DMS153 (cell line): ENCODE measurements around the gene NEURL1.
"Not testable (repeated sequence)": the region's sequence is repeated elsewhere in the genome, so short reads cannot be mapped to it uniquely, and the experiment has no call there.

Experiments
- DNase-seq: peaks from one replicate; lab custom pipeline; 2025; lab: John Stamatoyannopoulos, UW

Gene NEURL1

DNA sequence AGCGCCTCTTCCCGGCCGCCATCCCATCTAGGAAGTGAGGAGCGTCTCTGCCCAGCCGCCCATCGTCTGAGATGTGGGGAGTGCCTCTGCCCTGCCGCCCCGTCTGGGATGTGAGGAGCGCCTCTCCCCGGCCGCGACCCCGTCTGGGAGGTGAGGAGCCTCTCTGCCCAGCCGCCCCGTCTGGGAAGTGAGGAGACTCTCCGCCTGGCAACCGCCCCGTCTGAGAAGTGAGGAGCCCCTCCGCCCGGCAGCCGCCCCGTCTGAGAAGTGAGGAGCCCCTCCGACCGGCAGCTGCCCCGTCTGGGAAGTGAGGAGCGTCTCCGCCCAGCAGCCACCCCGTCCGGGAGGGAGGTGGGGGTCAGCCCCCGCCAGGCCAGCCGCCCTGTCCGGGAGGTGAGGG, 113.5 kb downstream of the NEURL1 start:
- not testable (repeated sequence) for DNase-seq

DNA sequence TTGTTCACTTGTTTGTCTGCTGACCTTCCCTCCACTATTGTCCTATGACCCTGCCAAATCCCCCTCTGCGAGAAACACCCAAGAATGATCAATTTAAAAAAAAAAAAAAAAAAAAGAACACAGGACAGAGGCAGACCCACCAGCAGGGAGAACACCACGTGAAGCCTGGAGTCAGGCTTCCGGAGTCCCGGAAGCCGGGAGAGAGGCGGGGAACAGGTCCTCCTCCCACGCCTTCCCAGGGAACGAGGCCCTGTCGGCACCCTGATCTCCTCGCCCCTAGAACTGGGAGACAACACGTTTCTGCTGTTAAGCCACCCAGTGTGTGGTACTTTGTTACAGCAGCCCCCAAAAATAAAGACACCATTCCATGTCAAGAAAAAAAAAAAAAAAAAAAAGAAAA, 114.6 kb downstream of the NEURL1 start:
- not testable (repeated sequence) for DNase-seq

DNA sequence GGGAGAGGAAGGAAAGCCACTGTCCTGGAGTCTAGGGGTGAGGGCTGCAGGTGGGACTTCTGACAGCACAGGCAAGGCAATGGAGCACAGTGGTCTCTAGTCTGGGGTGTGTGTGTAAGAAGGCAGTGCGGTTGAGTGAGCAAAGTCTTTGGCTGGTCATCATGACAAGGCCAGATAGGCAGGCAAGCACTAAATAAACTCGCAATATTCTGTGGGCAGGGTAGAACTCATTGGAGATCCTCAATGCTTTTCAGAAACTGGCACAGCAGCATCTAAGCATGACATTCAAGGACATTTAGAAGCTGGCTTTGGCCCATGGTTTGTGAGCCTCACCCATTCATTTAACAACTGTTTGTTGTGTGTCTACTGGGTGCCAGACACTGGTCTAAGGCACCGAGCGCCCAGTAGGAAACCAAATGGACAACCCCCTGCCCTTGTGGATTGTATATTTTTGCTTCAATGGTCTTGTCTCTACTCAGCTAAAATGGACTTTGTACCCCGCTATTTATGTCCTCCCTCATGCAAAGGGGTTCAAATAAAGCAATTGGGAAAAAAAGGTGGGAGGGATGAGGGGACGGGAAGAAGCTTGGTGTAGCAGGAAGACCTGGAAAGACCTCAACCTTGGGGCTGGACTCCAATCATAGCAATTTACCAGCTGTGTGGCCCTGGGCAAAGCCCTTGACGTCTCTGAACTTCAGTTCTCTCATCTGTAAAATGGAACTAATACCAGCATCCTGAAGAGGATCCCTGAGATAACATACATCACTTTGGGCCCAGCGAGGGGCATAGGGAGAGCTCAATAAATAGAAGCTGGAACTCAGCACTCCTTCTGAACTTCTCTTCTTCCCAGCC, 116.0 kb downstream of the NEURL1 start:
- no peak for DNase-seq

DNA sequence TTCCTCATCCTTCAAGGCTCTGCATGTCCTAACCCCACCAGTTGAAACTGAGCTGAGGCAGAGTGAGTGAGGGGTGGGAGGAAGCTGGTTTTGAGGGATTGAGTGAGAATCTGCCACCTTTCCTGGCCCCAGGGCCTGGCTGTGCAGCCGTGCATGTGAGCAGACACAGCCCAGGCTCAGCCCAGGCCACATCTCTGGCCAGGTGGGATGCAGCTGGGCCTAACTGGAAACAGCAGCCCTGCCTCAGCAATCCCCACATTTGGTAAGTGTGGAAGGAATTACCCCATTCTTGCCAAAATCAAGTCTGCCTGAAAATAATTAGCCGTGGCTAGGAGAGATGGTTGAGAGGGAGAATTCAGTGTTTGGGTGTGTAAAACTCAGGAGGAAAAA, 116.6 kb downstream of the NEURL1 start:
- DNase-seq = no peak

DNA sequence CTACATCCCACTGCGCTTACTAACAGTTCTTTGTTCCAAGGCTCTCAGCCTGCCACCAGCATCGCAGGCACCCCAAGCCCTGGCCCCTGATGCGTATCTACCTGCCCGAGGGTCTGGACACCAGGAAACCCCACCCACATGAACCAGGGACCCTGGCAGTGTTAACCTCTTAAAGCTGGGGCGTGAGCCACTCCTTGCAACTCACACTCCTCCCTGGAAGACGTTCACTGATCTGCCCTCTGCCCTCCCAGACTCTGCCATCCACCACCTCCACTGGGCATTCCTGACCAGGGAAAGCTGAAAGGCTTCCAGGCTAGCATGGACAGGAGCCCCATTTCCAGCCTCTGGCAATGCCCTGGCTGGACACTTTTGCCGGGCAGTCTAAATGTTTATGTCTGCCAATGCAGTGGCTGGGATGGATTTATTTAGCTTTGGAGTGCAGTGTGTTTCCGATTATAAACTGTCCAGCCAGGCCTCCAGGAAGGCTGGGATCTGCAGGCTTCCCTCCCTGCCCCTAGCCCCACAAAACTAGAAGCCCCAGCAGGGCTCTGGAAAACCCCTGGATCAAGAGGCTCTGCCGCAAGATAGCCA, 117.5 kb downstream of the NEURL1 start:
- DNase-seq = no peak

DNA sequence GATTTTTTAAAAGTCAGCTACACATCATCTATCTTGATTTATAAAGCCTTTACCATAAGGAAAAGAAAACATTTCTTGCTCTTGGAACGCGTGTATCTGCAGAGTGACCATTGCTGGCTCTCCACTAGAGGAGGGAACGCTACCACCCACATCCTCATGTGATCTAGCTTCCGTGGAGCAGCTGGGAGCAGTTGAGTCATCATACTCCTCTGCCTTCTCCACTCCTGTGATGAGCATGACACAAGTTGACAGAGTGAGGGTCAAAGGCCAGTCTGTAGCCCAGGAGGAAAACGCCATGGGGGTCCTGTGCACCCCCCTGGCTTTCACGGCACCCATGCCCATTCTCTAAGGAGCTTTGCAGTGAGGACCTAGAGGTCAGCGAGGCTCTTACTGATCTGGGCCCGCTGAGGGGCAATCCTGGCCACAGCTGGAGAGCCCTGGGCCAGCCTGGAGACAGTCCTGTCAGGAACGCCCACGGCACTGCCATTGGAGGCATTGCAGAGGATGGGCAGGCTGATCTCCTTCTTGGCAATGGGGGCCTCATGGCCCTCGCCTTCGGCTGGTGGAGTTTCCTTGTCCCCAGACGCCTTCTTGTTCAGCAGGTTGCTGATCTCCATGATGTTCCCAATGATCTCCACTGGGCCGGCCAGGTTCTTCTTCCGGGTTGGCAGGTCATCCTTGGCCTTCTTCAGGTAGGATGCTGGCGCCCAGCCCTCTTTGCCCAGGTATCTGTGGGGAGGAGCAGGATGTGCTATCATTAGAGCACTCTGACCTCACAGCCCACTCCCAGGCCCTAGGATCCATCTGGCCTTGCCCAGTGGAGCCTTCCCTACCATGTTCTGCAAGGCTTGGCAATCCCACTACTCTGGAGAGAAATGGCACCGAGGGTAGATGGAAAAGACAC, 119.2 kb downstream of the NEURL1 start:
- no peak for DNase-seq

DNA sequence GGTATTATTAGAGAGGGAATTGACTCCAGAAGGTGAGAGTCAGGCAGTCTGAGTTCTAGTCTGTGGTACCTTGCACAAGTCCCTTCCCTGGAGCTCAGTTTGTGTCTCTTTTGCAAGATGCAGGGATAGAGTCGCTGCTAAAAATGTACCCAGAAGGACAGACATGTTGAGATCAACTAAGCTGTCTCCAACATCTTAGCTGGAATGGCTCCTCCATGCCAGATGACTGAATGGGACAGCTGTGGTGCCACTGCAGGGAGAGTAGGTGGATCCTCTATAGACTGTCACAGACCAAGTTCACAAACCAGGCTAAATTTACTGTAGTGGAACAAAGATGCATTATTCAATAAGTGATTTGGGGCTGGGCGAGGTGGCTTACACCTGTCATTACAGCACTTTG, 120.1 kb downstream of the NEURL1 start:
- DNase-seq = no peak

DNA sequence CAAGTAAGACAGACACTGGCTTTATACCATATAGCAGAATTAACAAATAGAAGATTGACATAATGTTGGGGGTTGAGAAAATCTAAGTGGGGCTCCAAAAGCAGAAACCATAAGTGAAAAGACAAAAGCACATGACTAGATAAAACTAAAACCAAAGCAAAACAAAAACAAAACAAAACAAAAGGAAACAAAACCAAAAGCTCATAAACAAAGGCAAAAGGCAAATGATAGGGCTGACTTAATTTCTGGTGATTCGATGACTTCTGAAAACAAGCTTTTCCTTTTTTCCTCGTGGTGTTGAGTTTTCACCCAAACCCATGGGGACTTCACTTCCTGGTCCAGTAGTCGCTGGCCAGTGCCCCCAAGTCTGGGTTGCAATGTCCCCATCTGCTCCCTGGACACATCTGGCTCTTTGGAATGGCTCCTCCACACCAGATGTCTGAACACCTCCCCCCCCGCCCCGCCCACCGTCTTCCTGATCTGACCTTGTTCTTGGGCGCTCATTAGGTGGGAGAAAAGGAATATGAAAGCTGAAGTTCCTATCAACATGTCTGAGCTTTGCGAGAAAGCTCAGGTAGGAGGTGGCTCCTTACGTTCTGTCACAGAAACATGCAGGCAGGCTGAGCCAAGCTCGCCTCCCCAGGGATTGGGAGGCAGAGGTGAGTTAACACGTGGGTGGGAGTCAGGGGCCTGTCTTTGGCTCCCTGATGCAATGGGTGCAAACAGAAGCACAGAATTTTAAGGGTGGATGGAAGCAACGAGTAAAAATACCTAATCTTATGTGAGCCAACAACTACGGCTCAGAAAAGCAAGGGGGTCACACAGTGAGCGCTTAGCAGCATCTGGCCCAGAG, 121.0 kb downstream of the NEURL1 start:
- no peak for DNase-seq

DNA sequence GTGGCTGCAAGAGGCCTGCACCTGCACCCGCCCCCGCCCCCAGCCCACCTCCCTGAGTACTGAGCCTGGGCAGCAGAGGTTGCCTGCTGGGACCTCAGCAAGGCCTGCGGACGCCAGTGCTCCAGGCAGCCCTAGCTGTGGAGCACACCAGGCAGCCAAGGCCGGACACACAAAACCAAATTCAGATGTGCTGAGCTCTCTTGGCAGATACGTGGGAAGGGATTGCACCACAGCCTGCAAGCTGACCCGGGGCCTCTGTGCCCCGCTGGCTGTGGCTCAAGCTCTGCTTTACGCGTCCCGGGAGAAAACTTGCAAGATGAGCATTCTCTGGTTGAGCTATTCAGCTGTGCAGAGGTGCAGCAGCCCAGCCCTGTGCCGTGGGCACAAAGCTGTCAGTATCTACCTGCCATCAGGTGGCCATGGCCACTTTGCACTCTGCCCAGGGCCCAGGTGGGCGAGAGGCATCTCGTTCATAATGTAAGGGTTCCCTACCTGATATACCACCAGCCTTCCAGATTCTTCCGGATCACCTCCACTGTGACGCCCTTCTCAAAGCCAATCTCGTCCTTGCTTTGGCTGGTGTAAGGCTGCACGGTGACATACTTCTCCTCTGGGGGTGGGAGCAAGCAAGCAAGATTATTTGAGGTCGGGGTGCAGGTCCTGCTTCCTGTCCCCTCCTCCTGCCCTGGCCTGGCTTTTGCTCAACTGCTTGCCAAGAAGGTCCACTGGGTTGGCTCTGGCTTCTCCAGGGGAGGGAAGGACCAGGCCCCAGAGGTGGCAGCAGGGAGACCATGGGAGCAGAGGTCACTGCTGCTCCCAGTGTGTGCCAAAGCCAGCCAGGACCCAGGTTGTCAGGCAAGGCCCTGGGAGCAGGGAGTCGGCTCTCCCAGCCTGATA, 123.4 kb downstream of the NEURL1 start:
- no peak for DNase-seq

DNA sequence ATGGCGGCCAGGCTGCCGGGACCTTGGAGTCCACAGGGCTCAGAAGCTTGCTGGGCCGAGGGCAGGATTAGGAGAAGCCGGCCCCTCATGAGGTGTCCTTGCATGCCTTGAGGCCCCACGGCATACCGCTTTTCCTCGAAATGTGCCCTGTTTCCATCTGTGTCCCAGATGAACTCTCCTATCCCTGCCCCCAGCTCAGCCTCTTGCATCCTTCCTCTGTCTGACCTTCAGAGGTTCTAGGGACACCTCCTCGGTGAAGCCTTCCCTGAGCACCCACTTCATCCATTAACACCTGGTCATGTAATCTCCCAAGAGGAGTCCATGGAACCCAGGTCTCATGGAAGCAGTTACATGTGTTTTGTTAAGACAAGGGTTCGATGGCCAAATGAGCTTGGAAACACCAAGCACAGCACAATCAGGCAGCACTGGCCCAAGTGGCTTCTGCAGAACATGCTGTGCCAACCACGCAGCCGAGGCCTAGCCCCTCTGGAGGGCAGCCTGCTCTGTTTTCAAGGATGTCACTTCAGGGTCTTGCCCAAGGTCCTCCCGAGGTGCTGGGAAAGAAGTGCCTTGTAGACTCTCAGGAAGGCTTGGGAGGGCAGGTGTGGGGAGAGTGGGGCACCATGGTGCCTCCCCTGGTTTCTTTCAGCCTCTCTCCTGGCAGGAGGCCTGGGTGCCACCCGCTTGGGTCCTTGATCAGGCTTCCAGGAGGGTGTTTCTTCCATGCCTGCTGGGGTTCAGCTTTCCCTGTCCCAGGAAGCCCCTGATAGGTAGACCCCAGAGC, 124.3 kb downstream of the NEURL1 start:
- DNase-seq = no peak

DNA sequence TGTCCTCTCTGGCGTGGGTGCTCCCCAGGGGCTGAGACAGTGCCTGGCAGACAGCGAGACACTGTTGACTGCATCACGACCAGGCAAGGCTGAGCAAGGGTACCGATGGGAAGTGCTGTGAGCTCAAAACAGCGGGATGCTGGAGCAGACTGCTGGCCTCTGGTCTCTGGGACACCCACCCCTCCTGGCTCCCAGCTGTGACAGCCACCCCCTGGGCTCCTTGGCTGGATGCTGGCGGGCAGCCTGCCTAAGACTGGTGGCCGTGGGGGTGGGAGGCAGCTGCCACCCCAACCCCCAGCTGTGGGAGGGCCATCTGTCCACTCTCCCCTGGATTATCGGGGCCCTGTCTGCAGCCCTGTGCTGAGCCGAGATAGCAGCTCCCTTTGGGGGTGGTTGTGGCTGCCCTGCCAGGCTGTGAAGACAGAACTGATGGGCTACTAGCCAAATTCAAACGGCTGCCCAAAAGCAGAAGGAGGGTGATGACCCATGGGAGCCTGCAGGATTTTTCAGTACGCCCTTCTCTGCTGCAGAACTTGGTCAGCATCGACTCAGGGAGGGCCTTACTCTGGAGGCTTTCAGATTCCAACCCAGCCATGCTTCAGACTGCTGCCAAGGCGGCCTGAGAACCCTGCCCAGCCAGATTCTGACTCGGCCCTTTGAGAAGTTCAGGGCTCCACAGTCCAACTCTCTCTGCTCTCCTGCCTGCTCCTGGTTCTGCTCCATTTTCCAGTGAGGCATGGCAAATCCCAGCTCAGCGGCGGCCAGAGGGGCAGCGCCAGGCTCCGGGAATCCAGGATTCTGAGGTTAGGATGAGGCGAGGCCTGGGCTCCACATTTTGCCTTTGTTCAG, 125.3 kb downstream of the NEURL1 start:
- no peak for DNase-seq

DNA sequence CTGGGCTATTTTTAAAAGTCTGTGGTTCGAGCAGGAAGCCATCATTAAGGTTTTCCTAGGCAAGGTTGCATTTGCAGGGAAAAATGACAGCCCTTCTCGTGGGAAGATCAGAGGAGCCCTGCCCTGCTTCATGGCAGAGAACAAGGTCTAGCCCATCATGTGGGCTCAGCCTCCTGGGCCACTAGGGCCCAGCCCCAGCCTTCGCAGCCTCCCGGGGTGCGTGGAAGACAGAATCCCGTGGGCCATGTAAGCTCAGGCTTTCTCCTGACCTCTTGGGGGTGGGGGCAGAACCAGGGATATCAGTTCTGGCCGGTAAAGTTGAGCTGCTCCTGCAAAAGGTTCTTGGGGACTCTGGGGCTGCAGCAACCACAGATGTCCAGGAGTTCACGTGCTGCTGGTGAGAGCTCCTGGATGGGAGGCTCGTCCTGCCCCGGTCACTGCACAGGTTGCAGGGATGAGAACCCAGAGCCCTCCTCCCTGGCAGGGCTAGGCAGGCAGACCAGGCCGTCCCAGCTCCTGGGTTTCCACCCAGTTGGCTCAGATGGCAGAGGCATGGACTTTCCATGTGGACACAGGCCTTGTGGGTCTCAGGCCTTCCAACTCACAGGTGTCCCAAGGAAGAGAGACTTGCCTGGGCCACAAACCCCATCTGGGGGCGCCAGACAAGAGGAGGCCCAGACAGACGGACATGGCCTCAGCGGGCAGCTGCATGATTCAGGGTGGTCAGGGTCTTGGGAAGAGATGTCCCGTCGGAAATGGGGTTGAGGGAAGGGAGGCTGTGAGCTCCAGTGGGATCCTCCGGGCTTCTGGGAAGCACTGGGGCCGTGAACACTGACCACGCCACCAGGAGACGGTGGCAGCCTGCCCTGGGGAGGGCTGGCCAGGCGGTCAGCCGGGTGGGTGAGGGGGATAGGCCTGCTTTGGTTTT, 126.2 kb downstream of the NEURL1 start:
- DNase-seq = no peak

DNA sequence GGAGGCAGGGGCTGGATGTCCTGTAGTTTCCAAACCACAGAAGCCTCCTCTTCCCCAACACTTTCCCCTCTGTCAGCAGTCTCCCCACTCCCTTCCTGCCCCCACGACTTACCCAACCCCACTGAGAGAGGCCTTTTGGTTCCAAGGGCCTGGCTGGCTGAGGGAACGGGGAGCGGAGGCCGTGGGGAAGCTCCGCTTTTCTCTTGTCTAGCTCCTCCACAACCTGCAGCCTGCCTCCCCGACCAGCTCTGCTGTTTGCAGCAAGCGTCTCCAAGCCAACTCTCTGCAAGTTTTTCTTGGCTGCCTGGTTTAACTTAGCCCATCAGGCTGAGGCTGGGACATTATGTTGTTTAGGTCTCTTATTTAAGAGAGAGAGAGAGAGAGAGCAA, 126.8 kb downstream of the NEURL1 start:
- DNase-seq = no peak

DNA sequence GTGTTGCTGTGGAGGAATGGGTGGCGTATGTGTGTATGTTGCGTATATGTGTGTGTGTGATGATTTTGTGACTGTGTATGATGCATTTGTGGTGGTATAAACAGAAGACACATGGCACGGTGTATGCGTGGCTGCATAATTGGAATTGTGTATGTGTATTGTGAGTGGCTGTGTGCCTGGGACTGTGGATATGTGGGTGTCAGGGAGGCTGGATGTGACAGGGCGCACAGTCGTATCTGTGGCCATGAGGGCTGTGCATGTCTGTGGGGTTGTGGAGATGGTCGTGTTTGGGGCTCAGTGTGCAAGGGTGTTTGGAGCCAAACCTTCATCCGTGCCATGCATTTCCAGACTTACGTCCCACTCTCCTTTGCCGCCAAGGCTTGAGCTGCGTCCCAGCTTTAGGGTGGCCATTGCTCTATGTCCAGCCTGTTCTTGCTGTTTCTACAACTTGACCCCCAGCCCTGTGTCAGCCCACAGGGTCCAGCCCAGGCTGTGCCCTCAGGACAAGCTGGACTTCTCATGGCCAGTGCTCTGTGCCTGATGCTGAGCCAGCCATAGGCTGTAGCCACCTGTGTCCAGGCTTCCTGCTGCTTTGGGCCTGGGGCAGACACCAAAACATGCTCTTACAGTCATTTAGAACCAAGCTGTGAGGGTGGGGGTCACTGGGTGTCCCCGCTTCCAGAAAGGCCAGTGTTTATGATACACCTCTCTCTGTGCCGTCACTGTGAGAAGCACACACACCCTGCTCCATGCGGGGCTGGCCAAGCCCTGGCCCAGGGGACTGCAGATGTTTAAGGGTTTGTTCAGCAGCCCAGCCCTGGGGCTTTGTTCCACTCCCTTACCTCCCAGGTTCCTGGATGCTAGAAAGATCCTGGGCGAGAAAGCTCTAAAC, 127.6 kb downstream of the NEURL1 start:
- no peak for DNase-seq

DNA sequence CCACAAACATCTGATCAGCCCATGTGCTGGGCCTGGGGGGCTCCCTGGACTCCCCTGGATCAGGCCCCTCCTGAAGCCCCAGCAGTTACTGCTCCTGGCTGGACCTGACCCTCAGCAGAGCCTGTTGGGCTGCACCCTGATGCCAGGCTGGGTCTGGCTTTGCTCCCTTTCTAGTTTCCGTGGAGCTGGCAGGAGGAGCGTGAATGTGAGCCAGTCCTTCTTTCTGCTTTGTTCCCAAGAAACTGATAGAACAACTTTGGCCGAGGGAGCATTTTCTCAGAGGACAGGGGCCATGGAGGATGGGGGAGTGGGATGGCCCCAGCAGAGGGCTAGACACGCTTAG, 128.2 kb downstream of the NEURL1 start:
- DNase-seq = no peak

DNA sequence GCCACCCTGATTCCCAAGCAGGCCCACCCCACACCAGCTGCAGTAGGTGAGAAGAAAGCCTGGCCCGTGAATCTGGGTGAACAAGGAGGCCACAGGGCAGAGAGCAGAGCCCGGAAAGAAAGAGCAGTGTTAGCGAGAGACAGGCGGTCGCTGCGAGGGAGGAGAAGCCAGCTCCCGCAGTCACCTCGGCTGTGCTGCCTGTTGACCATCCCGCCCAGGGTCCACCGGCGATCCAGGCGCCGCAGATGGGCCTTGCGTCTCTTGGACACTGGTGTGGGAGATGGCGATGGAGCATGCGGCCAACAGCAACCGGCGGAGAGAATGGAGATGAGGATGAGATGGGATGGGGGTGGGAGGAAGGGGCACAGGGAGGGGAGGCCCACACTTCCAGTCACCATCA, 128.8 kb downstream of the NEURL1 start:
- DNase-seq = no peak
